Upper lobe of right lung (tissue), 1 donor: ENCODE measurements around the gene LAMB1. TPM values are rescaled to one million over a fixed set of nuclear protein-coding genes. Genes with fewer than 3 reads are reported as not detected.
A peak's percentile ranks its signal among the peaks of the same experiment; 100 is the strongest.

Experiments
- ATAC-seq: fragments of 200-7000 bp; cut with Tn5 transposase; one replicate; pipeline ENCODE4 v1.9.1; 2020; ENCODE audit warnings: mild to moderate bottlenecking, moderate library complexity
- DNase-seq: peaks from one replicate; pipeline ENCODE4 v3.0.0-alpha.2; 2020
- H3K27ac ChIP-seq: fragments of 200-600 bp; one replicate; pipeline ENCODE4 v1.8.0; 2022
- H3K27me3 ChIP-seq: fragments of 200-600 bp; one replicate; pipeline ENCODE4 v1.8.0; 2022; ENCODE audit warnings: mild to moderate bottlenecking
- H3K36me3 ChIP-seq: fragments of 200-600 bp; one replicate; pipeline ENCODE4 v1.8.0; 2022
- H3K4me1 ChIP-seq: fragments of 200-600 bp; one replicate; pipeline ENCODE4 v1.8.0; 2022
- H3K4me3 ChIP-seq: fragments of 200-600 bp; one replicate; pipeline ENCODE4 v1.8.0; 2022; ENCODE audit warnings: mild to moderate bottlenecking
- H3K9me3 ChIP-seq: fragments of 200-600 bp; one replicate; pipeline ENCODE4 v1.8.0; 2022
- CTCF ChIP-seq: fragments of 200-600 bp; IDR thresholded peaks from one replicate; pipeline ENCODE4 v1.8.0; 2022; ENCODE audit warnings: antibody characterized with exemption
- intact Hi-C: fragments of 100-400 bp; cut with DNase I; formaldehyde crosslinking; loops from one replicate; pipeline ENCODE4 v1.11.0; 2022
- total RNA-seq: library from RNA; stranded (reverse); fragmentation: NEBNext Ultra II Directional; extraction: Animal tissue kit (Norgen Biotek cat#: 25700); gene quantifications from one replicate; pipeline ENCODE4 v1.2.1, GENCODE V29; 2021
- donor health status: DM: no; HTN: yes; CAD: no; lungs with severe emphysema.

LAMB1 gene
- total RNA-seq, 1 donor from 2014 or later, result 156 TPM

DNA sequence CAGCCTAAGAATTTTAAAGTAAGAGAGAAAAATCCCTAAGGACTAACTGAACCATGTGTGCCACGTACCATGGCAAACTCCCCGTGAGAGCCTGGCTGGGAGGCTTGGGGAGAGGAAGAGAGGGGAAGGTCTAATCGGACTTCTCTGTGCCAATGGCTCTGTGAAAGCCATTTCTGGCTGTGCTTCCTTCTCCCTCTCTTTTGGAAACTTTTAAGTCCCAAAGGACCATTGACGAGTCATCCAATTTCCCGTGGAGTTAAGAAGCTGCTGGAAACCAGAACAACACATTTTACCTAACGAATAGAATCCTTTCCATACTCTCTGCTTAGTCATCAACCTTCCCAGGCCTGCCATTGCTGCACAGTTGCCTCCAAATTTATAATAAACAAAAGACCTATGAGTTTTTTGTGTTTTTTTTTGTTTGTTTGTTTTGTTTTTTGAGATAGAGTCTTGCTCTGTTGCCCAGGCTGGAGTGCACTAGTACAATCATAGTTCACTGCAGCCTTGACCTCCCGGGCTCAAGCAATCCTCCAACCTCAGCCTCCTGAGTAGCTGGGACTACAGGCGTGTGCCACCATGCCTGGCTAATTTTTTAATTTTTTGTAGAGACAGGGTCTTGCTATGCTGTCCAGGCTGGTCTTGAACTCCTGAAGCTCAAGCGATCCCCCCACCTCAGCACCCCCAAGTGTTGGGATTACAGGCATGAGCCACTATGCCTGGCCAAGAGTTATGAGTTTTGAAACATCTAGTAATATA is 13.2 kb downstream of the LAMB1 start:
- no peaks in the 10 kb centered on the region for H3K9me3 ChIP-seq
- ATAC-seq (no peak), DNase-seq (no peak)
- H3K27ac ChIP-seq, result no peak overlapping the region
- H3K36me3 ChIP-seq, result peaks cover 23% of the 10 kb centered on the region
- no peaks in the 10 kb centered on the region for H3K27me3 ChIP-seq
- peaks cover 3% of the 10 kb centered on the region for H3K4me1 ChIP-seq
- no peak overlapping the region for H3K4me3 ChIP-seq
- no peak for TF ChIP-seq CTCF
- intact Hi-C loops, result no loop called here

- Histone ChIP-seq H3K27me3 (no peaks in the 10 kb centered on the region), H3K27ac (no peak overlapping the region), H3K9me3 (no peaks in the 10 kb centered on the region), H3K36me3 (peaks cover 32% of the 10 kb centered on the region), H3K4me1 (peaks cover 15% of the 10 kb centered on the region), H3K4me3 (no peak overlapping the region)
- DNase-seq, result no peak
- peak; percentile 48 for ATAC-seq
- intact Hi-C loops, result no loop called here
- TF ChIP-seq CTCF, result peak; percentile 34
Observed at GRCh38 chr7:107982918-107983389, 20.0 kb downstream of the LAMB1 start.

DNA sequence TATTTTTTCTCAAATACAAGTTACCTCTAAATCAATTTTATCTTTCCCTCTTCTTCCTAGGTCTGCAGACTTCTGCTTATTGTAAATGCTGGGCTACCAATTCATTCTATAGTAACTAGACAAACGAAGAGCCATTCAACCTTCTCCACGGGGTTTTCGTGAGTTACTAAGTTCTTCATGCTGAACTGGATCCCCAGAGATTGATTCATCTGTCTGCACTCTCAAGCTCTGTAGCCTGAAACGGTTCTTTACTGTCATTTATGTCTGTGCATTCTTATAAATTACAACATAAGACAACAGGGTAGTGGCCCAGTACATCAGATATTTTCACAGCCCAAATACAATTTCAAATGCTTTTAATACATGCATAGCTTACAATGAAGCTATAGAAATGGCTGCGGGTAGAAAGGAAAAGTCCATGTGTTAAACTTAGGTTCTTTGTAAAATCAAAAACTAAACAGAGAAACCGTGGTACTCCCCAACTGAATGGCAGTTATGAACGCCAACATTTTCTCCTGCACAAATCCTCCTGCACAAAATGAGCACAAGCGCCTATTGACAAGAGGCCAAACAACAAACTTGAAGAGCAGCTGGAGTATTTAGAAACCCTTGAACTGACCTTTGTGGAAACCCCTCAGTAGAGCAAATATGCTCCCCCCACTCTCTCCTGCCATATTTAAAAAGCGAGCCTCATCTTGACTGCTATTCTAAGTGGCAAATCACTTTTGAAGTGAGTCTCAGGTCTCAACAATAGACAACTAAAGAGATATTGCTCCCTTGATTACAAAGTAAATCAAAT is 20.7 kb downstream of the LAMB1 start:
- no peak for DNase-seq
- Histone ChIP-seq H3K27me3 (no peaks in the 10 kb centered on the region), H3K9me3 (no peaks in the 10 kb centered on the region), H3K27ac (no peak overlapping the region), H3K4me1 (peaks cover 15% of the 10 kb centered on the region), H3K4me3 (no peak overlapping the region), H3K36me3 (peaks cover 32% of the 10 kb centered on the region)
- intact Hi-C loops, result no loop called here
- TF ChIP-seq CTCF, result no peak
- peak; percentile 34 for ATAC-seq

- no peak overlapping the region for H3K4me3 ChIP-seq
- intact Hi-C loops, result no loop called here
Observed at GRCh38 chr7:107981466-107981865, 21.5 kb downstream of the LAMB1 start.

GRCh38 chr7:107980671-107981190 is 22.2 kb downstream of the LAMB1 start:
- TF ChIP-seq CTCF, result no peak
- H3K27ac ChIP-seq, result no peak overlapping the region
- peaks cover 15% of the 10 kb centered on the region for H3K4me1 ChIP-seq
- ATAC-seq (no peak), DNase-seq (no peak)
- no peaks in the 10 kb centered on the region for H3K9me3 ChIP-seq
- no peak overlapping the region for H3K4me3 ChIP-seq
- intact Hi-C loops, result no loop called here
- no peaks in the 10 kb centered on the region for H3K27me3 ChIP-seq
- peaks cover 27% of the 10 kb centered on the region for H3K36me3 ChIP-seq

More at GRCh38 chr7:107981466-107981865, 21.5 kb downstream of the LAMB1 start:
- Histone ChIP-seq H3K27ac (no peak overlapping the region), H3K27me3 (no peaks in the 10 kb centered on the region), H3K9me3 (no peaks in the 10 kb centered on the region), H3K4me1 (peaks cover 15% of the 10 kb centered on the region), H3K36me3 (peaks cover 28% of the 10 kb centered on the region)
- no peak for DNase-seq
- no peak for TF ChIP-seq CTCF
- ATAC-seq, result no peak
